Mucosa of descending colon (tissue), 3 donors: ENCODE measurements around the gene ADCY5. TPM values are rescaled to one million over a fixed set of nuclear protein-coding genes. Genes with fewer than 3 reads are reported as not detected.
A peak's percentile ranks its signal among the peaks of the same experiment; 100 is the strongest.

Experiments
- ATAC-seq: fragments of 200-7000 bp; cut with Tn5 transposase; one replicate; pipeline ENCODE4 v1.9.1; 2020; ENCODE audit warnings: mild to moderate bottlenecking, moderate library complexity
- DNase-seq, 3 donors: peaks; one replicate each; pipeline ENCODE4 v3.0.0-alpha.2; 2020
- H3K36me3 ChIP-seq: fragments of 200-600 bp; one replicate; pipeline ENCODE4 v1.8.0; 2021; ENCODE audit warnings: low read depth, mild to moderate bottlenecking
- H3K4me1 ChIP-seq: fragments of 200-600 bp; one replicate; pipeline ENCODE4 v1.8.0; 2021; ENCODE audit warnings: low read depth, mild to moderate bottlenecking
- H3K4me3 ChIP-seq: fragments of 200-600 bp; one replicate; pipeline ENCODE4 v1.8.0; 2021; ENCODE audit warnings: mild to moderate bottlenecking
- H3K9me3 ChIP-seq: fragments of 200-600 bp; one replicate; pipeline ENCODE4 v1.8.0; 2021; ENCODE audit warnings: mild to moderate bottlenecking
- CTCF ChIP-seq: fragments of 200-600 bp; IDR thresholded peaks from one replicate; pipeline ENCODE4 v1.8.0; 2022; ENCODE audit warnings: antibody characterized with exemption, mild to moderate bottlenecking
- intact Hi-C, 2 donors: fragments of 100-400 bp; cut with DNase I in 1 of 2; cut with micrococcal nuclease in 1 of 2; formaldehyde crosslinking; loops; one replicate each; pipeline versions ENCODE4 v1.11.0 to v1.11.1; 2022; cut with DNase I, micrococcal nuclease
- total RNA-seq, 3 donors: library from RNA; stranded (reverse); fragmentation: NEBNext Ultra II Directional in 2 of 3; extraction: Animal tissue kit (Norgen Biotek cat#: 25700) in 2 of 3; gene quantifications; one replicate each; pipeline versions ENCODE4 v1.2.1 to v1.2.4, GENCODE V29; 2021 to 2023
- donor health status: DM: no; HTN: no; CAD: no; lungs with moderate emphysema.
- donor health status: DM: no; HTN: no; CAD: no.
- donor health status: DM: no; HTN: yes; CAD: no.

The ADCY5 gene
- total RNA-seq, 3 donors from 2014 or later = 7.8 to 72.6 (median 12.6) TPM

GRCh38 chr3:123317716-123318115 is 131.2 kb downstream of the ADCY5 start:
- Histone ChIP-seq H3K4me3 (no peak overlapping the region), H3K4me1 (no peaks in the 10 kb centered on the region), H3K36me3 (no peaks in the 10 kb centered on the region), H3K9me3 (no peaks in the 10 kb centered on the region)
- intact Hi-C loops = no loop called here
- DNase-seq (no peak), ATAC-seq (no peak)
- no peak for TF ChIP-seq CTCF

- DNase-seq = peak in 1 of 3 donors; percentile 7
- intact Hi-C loops = no loop called here
- no peaks in the 10 kb centered on the region for H3K36me3 ChIP-seq
- no peak for ATAC-seq
- no peaks in the 10 kb centered on the region for H3K9me3 ChIP-seq
- TF ChIP-seq CTCF = no peak
- no peak overlapping the region for H3K4me3 ChIP-seq
- no peaks in the 10 kb centered on the region for H3K4me1 ChIP-seq
These were observed 133.7 kb downstream of the ADCY5 start for GRCh38 chr3:123315271-123315595.

- TF ChIP-seq CTCF = no peak
- H3K4me3 ChIP-seq = no peak overlapping the region
- DNase-seq (peak in 1 of 3 donors; percentile 12), ATAC-seq (no peak)
- no peaks in the 10 kb centered on the region for H3K9me3 ChIP-seq
- intact Hi-C loops = no loop called here
- H3K4me1 ChIP-seq = no peaks in the 10 kb centered on the region
- H3K36me3 ChIP-seq = no peaks in the 10 kb centered on the region
These were observed 134.3 kb downstream of the ADCY5 start for GRCh38 chr3:123314359-123315270.

- DNase-seq (peak in 1 of 3 donors; percentile 5), ATAC-seq (no peak)
- Histone ChIP-seq H3K4me1 (no peaks in the 10 kb centered on the region), H3K4me3 (no peak overlapping the region), H3K36me3 (no peaks in the 10 kb centered on the region), H3K9me3 (no peaks in the 10 kb centered on the region)
- intact Hi-C loops = no loop called here
- no peak for TF ChIP-seq CTCF
These were observed 135.0 kb downstream of the ADCY5 start for GRCh38 chr3:123313889-123314288.

GRCh38 chr3:123312331-123313265 is 136.3 kb downstream of the ADCY5 start:
- no peak for TF ChIP-seq CTCF
- Histone ChIP-seq H3K4me1 (no peaks in the 10 kb centered on the region), H3K4me3 (no peak overlapping the region), H3K9me3 (no peaks in the 10 kb centered on the region), H3K36me3 (no peaks in the 10 kb centered on the region)
- intact Hi-C loops = no loop called here
- DNase-seq (peak in 1 of 3 donors; percentile 14), ATAC-seq (no peak)
